H9 (cell line): Measurements from ENCODE around the gene AIG1. TPM values are rescaled to one million over a fixed set of nuclear protein-coding genes. Genes with fewer than 3 reads are reported as not detected.

Experiments used
- DNase-seq: peaks from one replicate; pipeline ENCODE4 v3.0.0-alpha.2; 2017
- H2AFZ ChIP-seq: one replicate; pipeline ENCODE4 v1.6.1; 2013; ENCODE audit warnings: mild to moderate bottlenecking, low read length, control low read depth, moderate library complexity
- H2AK5ac ChIP-seq: 2 replicates; pipeline ENCODE4 v1.6.1; 2013; ENCODE audit warnings: low read length, control low read depth, mixed read lengths; ENCODE audit not compliant: insufficient read length
- H2BK120ac ChIP-seq: one replicate; pipeline ENCODE4 v1.6.1; 2013; ENCODE audit warnings: low read depth, mild to moderate bottlenecking, low read length, control low read depth, inconsistent platforms; ENCODE audit not compliant: poor library complexity, severe bottlenecking
- H2BK12ac ChIP-seq: 2 replicates; pipeline ENCODE4 v1.6.1; 2013; ENCODE audit warnings: low read length, control low read depth, mixed read lengths, low read depth; ENCODE audit not compliant: insufficient read length
- H2BK15ac ChIP-seq: 2 replicates; pipeline ENCODE4 v1.6.1; 2013; ENCODE audit warnings: low read depth, low read length, control low read depth
- H2BK20ac ChIP-seq: one replicate; pipeline ENCODE4 v1.6.1; 2013; ENCODE audit warnings: low read depth, mild to moderate bottlenecking, low read length, control low read depth, inconsistent platforms; ENCODE audit not compliant: poor library complexity, severe bottlenecking
- H2BK5ac ChIP-seq: 2 replicates; pipeline ENCODE4 v1.6.1; 2013; ENCODE audit warnings: low read length, control low read depth, mixed read lengths; ENCODE audit not compliant: insufficient read length
- H3K14ac ChIP-seq: 2 replicates; pipeline ENCODE4 v1.6.1; 2013; ENCODE audit warnings: low read length, control low read depth; ENCODE audit not compliant: insufficient read depth
- H3K18ac ChIP-seq: 2 replicates; pipeline ENCODE4 v1.6.1; 2013; ENCODE audit warnings: low read depth, mild to moderate bottlenecking, mixed read lengths, low read length, control low read depth; ENCODE audit not compliant: insufficient read length
- H3K23ac ChIP-seq: 2 replicates; pipeline ENCODE4 v1.6.1; 2013; ENCODE audit warnings: low read length, control low read depth, mixed read lengths, low read depth; ENCODE audit not compliant: insufficient read length
- H3K23me2 ChIP-seq: 2 replicates; pipeline ENCODE4 v1.6.1; 2013; ENCODE audit warnings: low read depth, mild to moderate bottlenecking, mixed read lengths, low read length, control low read depth; ENCODE audit not compliant: insufficient read length, poor library complexity, severe bottlenecking
- H3K27ac ChIP-seq: 2 replicates; pipeline ENCODE4 v1.5.1; 2013; ENCODE audit warnings: low read length, control low read depth, mixed read lengths, low read depth; ENCODE audit not compliant: insufficient read length
- H3K27me3 ChIP-seq: 2 replicates; pipeline ENCODE4 v1.6.1; 2013; ENCODE audit warnings: low read length, control low read depth, inconsistent platforms; ENCODE audit not compliant: insufficient read depth
- H3K4ac ChIP-seq: 2 replicates; pipeline ENCODE4 v1.6.1; 2013; ENCODE audit warnings: low read depth, mild to moderate bottlenecking, control low read depth, inconsistent platforms, low read length, moderate library complexity
- H3K4me1 ChIP-seq: 2 replicates; pipeline ENCODE4 v1.6.1; 2013; ENCODE audit warnings: low read length, control low read depth, inconsistent platforms; ENCODE audit not compliant: insufficient read depth
- H3K4me2 ChIP-seq: 2 replicates; pipeline ENCODE4 v1.6.1; 2013; ENCODE audit warnings: low read length, control low read depth, mixed read lengths; ENCODE audit not compliant: insufficient read length, insufficient read depth
- H3K56ac ChIP-seq: 2 replicates; pipeline ENCODE4 v1.6.1; 2013; ENCODE audit warnings: low read depth, mild to moderate bottlenecking, mixed read lengths, low read length, control low read depth; ENCODE audit not compliant: insufficient read length
- H3K79me1 ChIP-seq: 2 replicates; pipeline ENCODE4 v1.6.1; 2013; ENCODE audit warnings: low read depth, mild to moderate bottlenecking, moderate library complexity, low read length, control low read depth, inconsistent platforms; ENCODE audit not compliant: insufficient read depth, poor library complexity, severe bottlenecking
- H3K79me2 ChIP-seq: 2 replicates; pipeline ENCODE4 v1.6.1; 2013; ENCODE audit warnings: low read length, control low read depth, inconsistent platforms; ENCODE audit not compliant: insufficient read depth
- H3K9ac ChIP-seq: 2 replicates; pipeline ENCODE4 v1.6.1; 2013; ENCODE audit warnings: low read length, control low read depth, mixed read lengths; ENCODE audit not compliant: insufficient read length; ENCODE audit errors: extremely low read depth
- H3K9me3 ChIP-seq: one replicate; pipeline ENCODE4 v1.6.1; 2013; ENCODE audit warnings: low read depth, low read length, inconsistent platforms; ENCODE audit not compliant: control insufficient read depth
- H3T11ph ChIP-seq: one replicate; pipeline ENCODE4 v1.6.1; 2013; ENCODE audit warnings: mild to moderate bottlenecking, low read length, control low read depth, inconsistent platforms
- H4K20me1 ChIP-seq: one replicate; pipeline ENCODE4 v1.6.1; 2013; ENCODE audit not compliant: control insufficient read depth, insufficient read length, insufficient read depth
- H4K5ac ChIP-seq: 2 replicates; pipeline ENCODE4 v1.6.1; 2013; ENCODE audit warnings: low read depth, mild to moderate bottlenecking, mixed read lengths, low read length, control low read depth; ENCODE audit not compliant: insufficient read length
- H4K8ac ChIP-seq: replicated peaks from 2 replicates; pipeline ENCODE4 v1.6.1; 2013; ENCODE audit warnings: low read length, control low read depth, mixed read lengths, low read depth; ENCODE audit not compliant: insufficient read length
- H4K91ac ChIP-seq: 2 replicates; pipeline ENCODE4 v1.6.1; 2013; ENCODE audit warnings: low read depth, mild to moderate bottlenecking, moderate library complexity, mixed read lengths, low read length, control low read depth; ENCODE audit not compliant: insufficient read length
- H3K27ac Mint-ChIP-seq, 3 experiments: 2 replicates in 2 of 3; 3 replicates in 1 of 3; pipeline ENCODE4 v1.8.0; 2020 to 2021; ENCODE audit warnings: mixed read lengths in 3 of 3, mild to moderate bottlenecking in 1 of 3, moderate library complexity in 1 of 3
- H3K27me3 Mint-ChIP-seq: 2 replicates; pipeline ENCODE4 v1.8.0; 2021; ENCODE audit warnings: low read depth, mild to moderate bottlenecking, moderate library complexity, mixed read lengths
- H3K36me3 Mint-ChIP-seq, 3 experiments: 2 replicates in 2 of 3; 3 replicates in 1 of 3; pipeline ENCODE4 v1.8.0; 2020 to 2021; ENCODE audit warnings: low read depth in 3 of 3, mixed read lengths in 3 of 3; ENCODE audit not compliant: insufficient read depth in 1 of 3
- H3K4me1 Mint-ChIP-seq, 2 experiments: 2 replicates each; pipeline ENCODE4 v1.8.0; 2020; ENCODE audit warnings: mixed read lengths in 2 of 2
- H3K4me3 Mint-ChIP-seq, 2 experiments: 2 replicates in 1 of 2; 3 replicates in 1 of 2; pipeline ENCODE4 v1.8.0; 2020 to 2021; ENCODE audit warnings: mild to moderate bottlenecking in 2 of 2, mixed read lengths in 2 of 2, moderate library complexity in 1 of 2
- H3K9me3 Mint-ChIP-seq, 2 experiments: 2 replicates in 1 of 2; 3 replicates in 1 of 2; pipeline ENCODE4 v1.8.0; 2020; ENCODE audit warnings: mild to moderate bottlenecking in 2 of 2, mixed read lengths in 2 of 2, moderate library complexity in 1 of 2
- CTCF ChIP-seq: fragments of 200-600 bp; sonication (generic); conservative IDR thresholded peaks from 3 replicates; pipeline ENCODE4 v1.8.0; 2021; ENCODE audit warnings: antibody characterized with exemption, mild to moderate bottlenecking
- WGBS: extraction: QIAGEN DNeasy Blood & Tissue Kit; methylation state at CpG from one replicate; pipeline ENCODE4 v1.1.7; 2013; ENCODE audit warnings: missing lambda C conversion rate, low lambda C conversion rate, mixed read lengths; ENCODE audit not compliant: insufficient read length; ENCODE audit errors: extremely low coverage; 5-methylcytosine and 5-hydroxymethylcytosine counted together
- total RNA-seq: library from RNA; stranded (reverse); gene quantifications from 2 replicates; pipeline ENCODE4 v1.2.1, GENCODE V29; 2021

AIG1 gene
- total RNA-seq, 1 experiment from 2014 or later = 44.6 TPM

GRCh38 chr6:143159001-143159400 is 98.3 kb downstream of the AIG1 start:
- Histone ChIP-seq H4K20me1 (no peaks in the 10 kb centered on the region), H3K56ac (no peak overlapping the region), H3K79me2 (no peaks in the 10 kb centered on the region; the same call in 1 of the 2 replicates), H4K91ac (no peak overlapping the region), H3T11ph (no peak overlapping the region), H2BK12ac (no peak overlapping the region), H4K5ac (no peak overlapping the region), H2BK5ac (no peak overlapping the region), H2BK20ac (no peak overlapping the region), H3K18ac (no peak overlapping the region), H3K14ac (no peak overlapping the region), H2BK15ac (no peak overlapping the region), H2AFZ (no peak overlapping the region), H3K79me1 (no peaks in the 10 kb centered on the region), H3K4me2 (no peak overlapping the region), H4K8ac (no peak overlapping the region), H3K9ac (no peak overlapping the region), H3K4me1 (peaks cover 3% of the 10 kb centered on the region; the same call in 1 of the 2 replicates), H3K23me2 (no peaks in the 10 kb centered on the region), H3K4ac (no peak overlapping the region), H3K27ac (no peak overlapping the region), H2BK120ac (no peak overlapping the region), H3K23ac (no peak overlapping the region), H3K9me3 (no peaks in the 10 kb centered on the region), H3K27me3 (no peaks in the 10 kb centered on the region), H2AK5ac (no peak overlapping the region)
- no peaks in the 10 kb centered on the region for H3K36me3 Mint-ChIP-seq
- H3K4me3 Mint-ChIP-seq = no peak overlapping the region
- DNase-seq = no peak
- no peaks in the 10 kb centered on the region for H3K9me3 Mint-ChIP-seq
- H3K27me3 Mint-ChIP-seq = no peaks in the 10 kb centered on the region
- no CpG with 5 or more reads among the region's 1 CpG for WGBS
- TF ChIP-seq CTCF = no peak
- peaks cover 8 to 14% of the 10 kb centered on the region in 2 experiments for H3K4me1 Mint-ChIP-seq
- no peak overlapping the region for H3K27ac Mint-ChIP-seq
